Activated CD4-positive, alpha-beta T cell treated with anti-CD3 and anti-CD28 coated beads, Interleukin-2, amount 10 ng/mL, durations not matched to agents 7 days and 5 days (primary cell): ENCODE results near the gene TBC1D26. TPM values are rescaled to one million over a fixed set of nuclear protein-coding genes. Genes with fewer than 3 reads are reported as not detected.
"Not testable (repeated sequence)": the region's sequence is repeated elsewhere in the genome, so short reads cannot be mapped to it uniquely, and the experiment has no call there.

Source experiments
- CTCF ChIA-PET: fragments of 350-600 bp; sonication (Branson Sonifier 250); formaldehyde crosslinking; loops from one replicate; lab custom pipeline; 2021; ENCODE audit warnings: antibody characterized with exemption; lab: Charles Lee
- POLR2A ChIA-PET: fragments of 350-600 bp; sonication (Branson Sonifier 250); formaldehyde crosslinking; loops from one replicate; lab custom pipeline; 2021; ENCODE audit warnings: antibody characterized with exemption; lab: Charles Lee
- DNase-seq: peaks from one replicate; pipeline ENCODE4 v3.0.0-alpha.2; 2020
- H3K27ac Mint-ChIP-seq: one replicate; pipeline ENCODE4 v1.8.0; 2021; ENCODE audit warnings: mild to moderate bottlenecking, moderate library complexity, mixed read lengths
- H3K27me3 Mint-ChIP-seq: one replicate; pipeline ENCODE4 v1.8.0; 2021; ENCODE audit warnings: mixed read lengths
- H3K36me3 Mint-ChIP-seq: one replicate; pipeline ENCODE4 v1.8.0; 2021; ENCODE audit warnings: low read depth, mixed read lengths
- H3K4me1 Mint-ChIP-seq: one replicate; pipeline ENCODE4 v1.8.0; 2021; ENCODE audit warnings: mixed read lengths
- H3K4me3 Mint-ChIP-seq: one replicate; pipeline ENCODE4 v1.8.0; 2021; ENCODE audit warnings: mild to moderate bottlenecking, moderate library complexity, mixed read lengths
- H3K9me3 Mint-ChIP-seq: one replicate; pipeline ENCODE4 v1.8.0; 2021; ENCODE audit warnings: mixed read lengths
- total RNA-seq, 2 experiments: library from RNA; stranded (reverse); gene quantifications; one replicate each; pipeline ENCODE4 v1.2.3, GENCODE V29; 2021

Gene TBC1D26
- total RNA-seq, 2 experiments from 2014 or later, result not detected

- not testable (repeated sequence) for H3K9me3 Mint-ChIP-seq
These were observed 38.6 kb downstream of the TBC1D26 start for GRCh38 chr17:15770679-15771078.

GRCh38 chr17:15776871-15777270 lies 44.8 kb downstream of the TBC1D26 start:
- Mint-ChIP-seq H3K27me3 (peaks cover 14% of the 10 kb centered on the region), H3K9me3 (peaks cover 22% of the 10 kb centered on the region), H3K4me3 (no peak overlapping the region), H3K36me3 (no peaks in the 10 kb centered on the region), H3K27ac (no peak overlapping the region), H3K4me1 (no peaks in the 10 kb centered on the region)
- ChIA-PET CTCF (no interaction called here), POLR2A (no interaction called here)
- no peak for DNase-seq

More at GRCh38 chr17:15770679-15771078, 38.6 kb downstream of the TBC1D26 start:
- H3K4me1 Mint-ChIP-seq, H3K27me3 Mint-ChIP-seq, POLR2A ChIA-PET, H3K4me3 Mint-ChIP-seq, DNase-seq, H3K36me3 Mint-ChIP-seq, CTCF ChIA-PET, H3K27ac Mint-ChIP-seq: not testable (repeated sequence)

GRCh38 chr17:15777297-15777696 lies 45.2 kb downstream of the TBC1D26 start:
- no peaks in the 10 kb centered on the region for H3K36me3 Mint-ChIP-seq
- peaks cover 23% of the 10 kb centered on the region for H3K9me3 Mint-ChIP-seq
- ChIA-PET POLR2A (no interaction called here), CTCF (no interaction called here)
- H3K27ac Mint-ChIP-seq, result no peak overlapping the region
- H3K4me1 Mint-ChIP-seq, result no peaks in the 10 kb centered on the region
- H3K27me3 Mint-ChIP-seq, result peaks cover 18% of the 10 kb centered on the region
- no peak for DNase-seq
- H3K4me3 Mint-ChIP-seq, result no peak overlapping the region

GRCh38 chr17:15777717-15778116 lies 45.6 kb downstream of the TBC1D26 start:
- H3K36me3 Mint-ChIP-seq, result no peaks in the 10 kb centered on the region
- DNase-seq, result no peak
- H3K4me1 Mint-ChIP-seq, result no peaks in the 10 kb centered on the region
- CTCF ChIA-PET, result no interaction called here
- peaks cover 20% of the 10 kb centered on the region for H3K27me3 Mint-ChIP-seq
- H3K9me3 Mint-ChIP-seq, result peaks cover 23% of the 10 kb centered on the region
- POLR2A ChIA-PET, result no interaction called here
- H3K27ac Mint-ChIP-seq, result no peak overlapping the region
- no peak overlapping the region for H3K4me3 Mint-ChIP-seq

GRCh38 chr17:15779119-15779518 lies 47.0 kb downstream of the TBC1D26 start:
- Mint-ChIP-seq H3K4me3 (no peak overlapping the region), H3K27ac (no peak overlapping the region), H3K9me3 (peaks cover 23% of the 10 kb centered on the region), H3K36me3 (no peaks in the 10 kb centered on the region), H3K4me1 (peaks cover 1% of the 10 kb centered on the region), H3K27me3 (peaks cover 32% of the 10 kb centered on the region)
- ChIA-PET POLR2A (no interaction called here), CTCF (no interaction called here)
- DNase-seq, result no peak

GRCh38 chr17:15780188-15780587 lies 48.1 kb downstream of the TBC1D26 start:
- Mint-ChIP-seq H3K4me1 (peaks cover 1% of the 10 kb centered on the region), H3K4me3 (no peak overlapping the region), H3K36me3 (no peaks in the 10 kb centered on the region), H3K27me3 (peaks cover 34% of the 10 kb centered on the region), H3K9me3 (peaks cover 20% of the 10 kb centered on the region), H3K27ac (no peak overlapping the region)
- CTCF ChIA-PET, result no interaction called here
- DNase-seq, result no peak
- POLR2A ChIA-PET, result no interaction called here

- peak; percentile 26 for DNase-seq
These were observed 50.8 kb downstream of the TBC1D26 start for GRCh38 chr17:15782866-15783265.

GRCh38 chr17:15783461-15783860 lies 51.4 kb downstream of the TBC1D26 start:
- Mint-ChIP-seq H3K27ac (no peak overlapping the region), H3K27me3 (peaks cover 29% of the 10 kb centered on the region), H3K36me3 (no peaks in the 10 kb centered on the region), H3K4me1 (peaks cover 1% of the 10 kb centered on the region), H3K9me3 (peaks cover 10% of the 10 kb centered on the region), H3K4me3 (no peak overlapping the region)
- POLR2A ChIA-PET, result no interaction called here
- DNase-seq, result no peak
- CTCF ChIA-PET, result no interaction called here

More at GRCh38 chr17:15782866-15783265, 50.8 kb downstream of the TBC1D26 start:
- ChIA-PET CTCF (no interaction called here), POLR2A (no interaction called here)
- Mint-ChIP-seq H3K36me3 (no peaks in the 10 kb centered on the region), H3K9me3 (peaks cover 13% of the 10 kb centered on the region), H3K4me1 (peaks cover 1% of the 10 kb centered on the region), H3K27ac (no peak overlapping the region), H3K27me3 (peaks cover 29% of the 10 kb centered on the region), H3K4me3 (no peak overlapping the region)

GRCh38 chr17:15784351-15784750 lies 52.3 kb downstream of the TBC1D26 start:
- H3K36me3 Mint-ChIP-seq, H3K27ac Mint-ChIP-seq, H3K4me3 Mint-ChIP-seq, H3K9me3 Mint-ChIP-seq, DNase-seq, H3K4me1 Mint-ChIP-seq, POLR2A ChIA-PET: not testable (repeated sequence)
- peaks cover 33% of the 10 kb centered on the region for H3K27me3 Mint-ChIP-seq
- CTCF ChIA-PET, result interaction anchor here (0.6 kb wide), 1 partner anchor 214 kb away, joined by 5 read pairs; no protein-coding TSS in a partner anchor

- H3K4me1 Mint-ChIP-seq, H3K36me3 Mint-ChIP-seq, POLR2A ChIA-PET, DNase-seq, CTCF ChIA-PET, H3K27ac Mint-ChIP-seq, H3K4me3 Mint-ChIP-seq, H3K9me3 Mint-ChIP-seq: not testable (repeated sequence)
- peaks cover 24% of the 10 kb centered on the region for H3K27me3 Mint-ChIP-seq
These were observed 55.4 kb downstream of the TBC1D26 start for GRCh38 chr17:15787363-15788075.

- H3K4me3 Mint-ChIP-seq, CTCF ChIA-PET, H3K36me3 Mint-ChIP-seq, DNase-seq, H3K9me3 Mint-ChIP-seq, POLR2A ChIA-PET, H3K27ac Mint-ChIP-seq, H3K4me1 Mint-ChIP-seq: not testable (repeated sequence)
- peaks cover 19% of the 10 kb centered on the region for H3K27me3 Mint-ChIP-seq
These were observed 56.3 kb downstream of the TBC1D26 start for GRCh38 chr17:15788365-15788764.
